Measurements from ENCODE around the gene ARHGAP15. TPM values are rescaled to one million over a fixed set of nuclear protein-coding genes. Genes with fewer than 3 reads are reported as not detected.
A peak's percentile ranks its signal among the peaks of the same experiment; 100 is the strongest.

The ARHGAP15 gene
- polyA plus RNA-seq, 6 donors from 2014 or later = 183 to 264 (median 210) TPM

- H3K4me3 Mint-ChIP-seq = no peak overlapping the region
- DNase-seq (no peak), ATAC-seq (ENCODE audit: low read depth in 2 of 2) (no peak)
- H3K4me1 Mint-ChIP-seq = no peaks in the 10 kb centered on the region
- no peaks in the 10 kb centered on the region for H3K27me3 Mint-ChIP-seq
- H3K36me3 Mint-ChIP-seq = peaks cover 0 to 30% of the 10 kb centered on the region in 2 donors
- no peak overlapping the region for H3K27ac Mint-ChIP-seq
- H3K9me3 Mint-ChIP-seq = no peaks in the 10 kb centered on the region
Observed at GRCh38 chr2:143690235-143690634, 561.0 kb downstream of the ARHGAP15 start.

DNA sequence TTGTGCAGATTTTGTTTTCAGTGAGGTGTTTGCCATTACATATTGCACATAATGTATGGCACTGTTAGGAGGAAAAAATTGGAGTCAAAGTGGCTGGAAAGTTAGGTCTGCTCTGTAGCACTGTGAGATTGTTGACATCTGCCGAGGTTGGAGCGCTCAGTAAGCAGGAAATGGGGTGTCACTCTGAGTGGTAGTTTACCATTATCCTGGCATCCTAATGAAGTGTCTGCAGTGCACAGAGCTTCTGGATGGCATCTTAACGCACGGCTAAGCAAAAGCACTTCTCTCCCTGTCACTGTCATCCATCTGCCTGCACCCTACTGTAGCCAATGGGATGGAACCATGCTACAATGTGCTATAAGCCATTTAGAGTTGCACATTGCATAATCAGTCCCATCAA is 561.9 kb downstream of the ARHGAP15 start:
- Mint-ChIP-seq H3K36me3 (peaks cover 0 to 30% of the 10 kb centered on the region in 2 donors), H3K4me1 (no peaks in the 10 kb centered on the region), H3K9me3 (no peaks in the 10 kb centered on the region), H3K27me3 (no peaks in the 10 kb centered on the region), H3K4me3 (no peak overlapping the region), H3K27ac (peak overlapping the region in 2 of 6 donors; percentile 3 to 35)
- ATAC-seq (ENCODE audit: low read depth in 2 of 2) = no peak
- DNase-seq = no peak

DNA sequence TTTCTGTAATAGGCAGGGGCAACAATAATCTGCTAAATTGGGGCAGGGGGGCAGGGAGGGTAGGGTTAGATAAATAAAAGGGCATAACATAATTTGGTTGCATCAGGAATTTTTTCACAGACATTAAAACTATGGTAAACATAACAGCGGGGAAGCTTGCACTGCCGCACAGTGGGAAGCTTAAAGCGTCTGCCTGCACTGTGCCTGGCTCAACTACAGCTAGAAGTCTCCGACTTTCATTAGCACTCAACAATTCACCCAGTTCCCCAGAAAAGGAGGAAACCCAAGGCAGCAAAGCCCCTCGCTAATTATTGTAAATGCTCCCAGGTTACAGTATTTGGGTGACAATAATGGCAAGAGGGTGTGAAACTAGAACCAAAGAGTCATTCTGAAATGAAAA is 562.9 kb downstream of the ARHGAP15 start:
- ATAC-seq (ENCODE audit: low read depth in 2 of 2) (no peak), DNase-seq (no peak)
- Mint-ChIP-seq H3K27ac (no peak overlapping the region), H3K4me1 (no peaks in the 10 kb centered on the region), H3K27me3 (no peaks in the 10 kb centered on the region), H3K36me3 (peaks cover 0 to 30% of the 10 kb centered on the region in 2 donors), H3K4me3 (no peak overlapping the region), H3K9me3 (no peaks in the 10 kb centered on the region)

DNA sequence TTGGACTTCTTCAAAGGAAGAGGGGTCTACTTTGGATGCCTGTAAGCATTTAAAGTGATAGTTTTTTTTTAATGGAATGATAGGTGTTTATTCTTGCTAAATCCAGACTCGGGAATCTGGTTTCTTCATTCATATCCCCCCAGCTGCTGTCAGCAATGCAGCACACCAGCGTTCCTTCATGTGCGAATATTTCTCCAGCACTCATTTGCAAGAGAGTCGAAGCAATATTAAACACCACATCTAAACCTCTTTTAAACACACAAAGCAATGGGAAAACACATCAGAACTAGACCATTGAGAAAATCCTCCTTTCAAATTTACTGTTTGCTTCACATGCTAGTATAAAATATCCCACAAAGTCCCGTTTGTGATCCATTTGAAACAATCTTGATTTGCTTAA is 563.7 kb downstream of the ARHGAP15 start:
- H3K4me3 Mint-ChIP-seq = no peak overlapping the region
- peaks cover 0 to 30% of the 10 kb centered on the region in 2 donors for H3K36me3 Mint-ChIP-seq
- H3K27ac Mint-ChIP-seq = no peak overlapping the region
- no peak for DNase-seq
- ATAC-seq (ENCODE audit: low read depth in 2 of 2) = no peak
- no peaks in the 10 kb centered on the region for H3K4me1 Mint-ChIP-seq
- no peaks in the 10 kb centered on the region for H3K9me3 Mint-ChIP-seq
- no peaks in the 10 kb centered on the region for H3K27me3 Mint-ChIP-seq

DNA sequence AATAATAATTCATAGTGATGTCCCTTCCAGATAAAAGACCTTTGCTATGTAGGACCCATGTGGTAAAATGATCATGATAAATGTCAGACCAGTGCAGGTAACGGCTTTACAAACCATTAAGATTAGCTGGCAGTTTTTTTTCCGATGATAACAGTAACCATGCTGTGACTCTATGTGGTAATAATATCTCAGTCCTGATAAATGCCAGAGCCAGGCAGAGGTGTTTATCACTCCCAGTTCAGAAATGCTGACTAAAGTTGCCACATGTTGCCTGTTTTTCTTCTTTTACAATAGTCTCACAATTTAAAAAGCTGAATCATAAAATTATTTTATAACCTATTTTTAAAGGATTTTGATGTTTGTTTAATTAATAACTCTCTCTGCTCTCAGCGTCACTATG is 565.1 kb downstream of the ARHGAP15 start:
- ATAC-seq (ENCODE audit: low read depth in 2 of 2) = no peak
- Mint-ChIP-seq H3K27me3 (no peaks in the 10 kb centered on the region), H3K27ac (no peak overlapping the region), H3K4me1 (peaks cover 0 to 6% (median 0%) of the 10 kb centered on the region in 3 donors), H3K4me3 (no peak overlapping the region), H3K36me3 (peaks cover 0 to 31% of the 10 kb centered on the region in 2 donors), H3K9me3 (no peaks in the 10 kb centered on the region)
- no peak for DNase-seq

DNA sequence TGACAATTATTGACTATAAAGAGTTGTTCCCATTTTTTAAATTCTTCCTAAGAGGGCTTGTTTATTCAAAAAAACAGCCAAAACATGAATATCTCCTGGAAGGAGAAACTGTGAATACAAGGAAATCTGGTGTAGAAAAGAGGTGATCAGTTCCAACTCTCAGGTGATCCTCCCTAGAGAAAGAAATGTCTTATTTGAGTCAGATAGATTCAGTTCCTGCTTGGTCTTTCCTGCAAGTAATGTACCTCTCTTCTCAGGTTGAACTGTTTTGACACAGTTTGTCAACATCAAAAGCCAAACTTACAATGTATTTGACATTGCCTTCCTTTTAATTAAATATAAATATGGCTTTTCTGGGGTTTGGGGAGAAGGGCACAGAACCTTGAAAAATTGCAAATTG is 567.4 kb downstream of the ARHGAP15 start:
- Mint-ChIP-seq H3K4me1 (peaks cover 0 to 6% (median 0%) of the 10 kb centered on the region in 3 donors), H3K27me3 (no peaks in the 10 kb centered on the region), H3K4me3 (no peak overlapping the region), H3K36me3 (peaks cover 0 to 23% of the 10 kb centered on the region in 2 donors), H3K9me3 (no peaks in the 10 kb centered on the region), H3K27ac (peak overlapping the region in 1 of 6 donors; percentile 5)
- no peak for DNase-seq
- no peak for ATAC-seq (ENCODE audit: low read depth in 2 of 2)

GRCh38 chr2:143697744-143698143 is 568.5 kb downstream of the ARHGAP15 start:
- Mint-ChIP-seq H3K9me3 (no peaks in the 10 kb centered on the region), H3K36me3 (peaks cover 4 to 14% of the 10 kb centered on the region in 2 donors), H3K27ac (peak overlapping the region in 1 of 6 donors; percentile 63), H3K4me3 (no peak overlapping the region), H3K27me3 (no peaks in the 10 kb centered on the region), H3K4me1 (peaks cover 0 to 6% (median 1%) of the 10 kb centered on the region in 3 donors)
- DNase-seq (no peak), ATAC-seq (ENCODE audit: low read depth in 2 of 2) (no peak)

DNA sequence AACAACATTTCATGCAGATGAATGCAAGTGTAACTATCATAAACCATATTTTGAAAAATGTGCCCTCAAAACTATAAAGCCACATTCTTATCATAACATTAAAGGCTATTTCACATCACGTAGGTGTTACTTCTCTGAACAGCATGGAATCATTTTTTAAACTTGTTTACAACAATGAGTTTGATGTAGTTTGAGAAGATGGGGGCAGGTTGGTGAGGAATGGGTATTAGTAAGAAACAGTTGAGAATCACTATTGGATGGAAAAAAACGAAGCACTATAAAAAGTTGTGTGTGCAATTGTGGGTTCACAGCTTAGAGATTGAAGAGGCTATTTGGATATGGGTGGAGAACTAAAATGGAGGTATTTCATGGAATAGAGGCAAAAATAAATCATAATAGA is 569.1 kb downstream of the ARHGAP15 start:
- ATAC-seq (ENCODE audit: low read depth in 2 of 2) (no peak), DNase-seq (no peak)
- Mint-ChIP-seq H3K4me1 (peaks cover 0 to 6% (median 3%) of the 10 kb centered on the region in 3 donors), H3K4me3 (no peak overlapping the region), H3K27ac (peak overlapping the region in 2 of 6 donors; percentile 3 to 51), H3K36me3 (peaks cover 10 to 11% of the 10 kb centered on the region in 2 donors), H3K27me3 (no peaks in the 10 kb centered on the region), H3K9me3 (no peaks in the 10 kb centered on the region)

DNA sequence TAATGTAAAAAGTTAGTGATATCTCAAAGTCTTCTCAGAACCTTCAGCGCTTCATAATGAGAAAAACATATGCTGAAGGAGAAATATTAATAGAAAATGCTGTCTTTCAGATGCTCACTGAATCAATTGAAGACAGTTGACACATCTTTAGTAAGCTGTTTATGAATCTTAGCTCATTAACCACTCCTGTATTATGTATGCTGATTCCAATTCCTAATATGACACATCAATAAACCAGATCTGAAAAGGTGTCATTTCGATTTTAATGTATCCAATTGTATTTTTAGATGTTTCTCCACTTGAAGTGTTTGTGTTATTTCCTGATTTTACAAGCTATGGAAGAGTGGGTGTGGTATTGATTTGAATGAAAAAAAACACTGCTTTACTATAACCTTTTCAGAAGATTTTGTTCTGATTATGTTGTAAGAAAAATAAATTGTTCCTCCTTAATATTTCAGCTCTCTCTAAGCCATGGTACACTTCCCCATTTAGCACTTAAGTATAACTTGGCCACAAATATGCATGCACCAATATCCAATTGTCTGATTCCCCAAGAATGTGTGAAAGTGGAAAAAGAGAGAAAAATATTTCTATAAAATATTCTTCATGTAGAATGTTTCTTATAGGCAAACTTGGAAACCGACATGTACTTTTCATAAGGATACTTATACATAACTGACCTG is 569.8 kb downstream of the ARHGAP15 start:
- peaks cover 12 to 17% of the 10 kb centered on the region in 2 donors for H3K36me3 Mint-ChIP-seq
- no peaks in the 10 kb centered on the region for H3K27me3 Mint-ChIP-seq
- peak overlapping the region in 1 of 6 donors; percentile 3 for H3K27ac Mint-ChIP-seq
- no peak for DNase-seq
- H3K4me3 Mint-ChIP-seq = no peak overlapping the region
- no peak for ATAC-seq (ENCODE audit: low read depth in 2 of 2)
- peaks cover 0 to 7% (median 4%) of the 10 kb centered on the region in 3 donors for H3K4me1 Mint-ChIP-seq
- H3K9me3 Mint-ChIP-seq = no peaks in the 10 kb centered on the region

GRCh38 chr2:143700865-143701264 is 571.6 kb downstream of the ARHGAP15 start:
- ATAC-seq (ENCODE audit: low read depth in 2 of 2) = no peak
- Mint-ChIP-seq H3K27ac (no peak overlapping the region), H3K9me3 (no peaks in the 10 kb centered on the region), H3K4me1 (peaks cover 0 to 11% (median 6%) of the 10 kb centered on the region in 3 donors), H3K27me3 (no peaks in the 10 kb centered on the region), H3K36me3 (peaks cover 29 to 34% of the 10 kb centered on the region in 2 donors), H3K4me3 (no peak overlapping the region)
- no peak for DNase-seq

GRCh38 chr2:143701785-143702184 is 572.6 kb downstream of the ARHGAP15 start:
- H3K4me1 Mint-ChIP-seq = peaks cover 0 to 11% (median 6%) of the 10 kb centered on the region in 3 donors
- H3K36me3 Mint-ChIP-seq = peaks cover 31 to 37% of the 10 kb centered on the region in 2 donors
- H3K9me3 Mint-ChIP-seq = no peaks in the 10 kb centered on the region
- H3K4me3 Mint-ChIP-seq = no peak overlapping the region
- peak overlapping the region in 1 of 6 donors; percentile 6 for H3K27ac Mint-ChIP-seq
- no peaks in the 10 kb centered on the region for H3K27me3 Mint-ChIP-seq
- DNase-seq (no peak), ATAC-seq (ENCODE audit: low read depth in 2 of 2) (no peak)

DNA sequence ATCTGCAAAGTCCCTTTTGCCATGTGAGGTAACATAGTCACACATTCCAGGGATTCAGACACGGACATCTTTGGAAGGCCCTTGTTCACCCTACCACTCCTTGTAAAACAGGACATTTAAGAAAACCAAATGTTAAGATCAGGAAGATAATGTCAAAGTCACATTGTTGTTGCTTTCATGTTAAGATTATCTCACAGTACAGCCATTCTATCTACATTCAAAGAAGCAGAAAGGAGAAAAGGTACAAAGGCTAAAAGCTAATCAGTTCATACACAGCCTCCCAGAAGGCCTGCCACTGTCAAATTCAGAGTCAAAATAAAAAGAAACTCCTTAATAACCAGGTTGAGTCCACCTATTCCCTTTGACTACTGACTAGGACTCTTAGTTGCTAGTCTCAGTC is 573.7 kb downstream of the ARHGAP15 start:
- Mint-ChIP-seq H3K27me3 (no peaks in the 10 kb centered on the region), H3K4me3 (no peak overlapping the region), H3K4me1 (peaks cover 0 to 11% (median 6%) of the 10 kb centered on the region in 3 donors), H3K36me3 (peaks cover 43 to 49% of the 10 kb centered on the region in 2 donors), H3K9me3 (peaks cover 0 to 3% (median 0%) of the 10 kb centered on the region in 7 donors), H3K27ac (peak overlapping the region in 1 of 6 donors; percentile 32)
- DNase-seq = no peak
- no peak for ATAC-seq (ENCODE audit: low read depth in 2 of 2)

GRCh38 chr2:143704451-143705106 is 575.4 kb downstream of the ARHGAP15 start:
- H3K4me3 Mint-ChIP-seq = no peak overlapping the region

More at GRCh38 chr2:143704451-143705106, 575.4 kb downstream of the ARHGAP15 start:
- DNase-seq = no peak
- Mint-ChIP-seq H3K27ac (peak overlapping the region in 2 of 6 donors; percentile 7 to 28), H3K9me3 (peaks cover 0 to 5% (median 0%) of the 10 kb centered on the region in 7 donors), H3K4me1 (peaks cover 0 to 6% (median 5%) of the 10 kb centered on the region in 3 donors), H3K27me3 (no peaks in the 10 kb centered on the region), H3K36me3 (peaks cover 47 to 59% of the 10 kb centered on the region in 2 donors)
- peak in 1 of 2 donors; percentile 27 for ATAC-seq (ENCODE audit: low read depth in 2 of 2)
